ENCODE data around the gene SPRYD4.
"Not testable (repeated sequence)": the region's sequence is repeated elsewhere in the genome, so short reads cannot be mapped to it uniquely, and the experiment has no call there.

- not testable (repeated sequence) for TF ChIP-seq EZH2 (optimal IDR thresholded peaks at IDR 0.05; ENCODE audit: low read depth, low read length); CTCF (IDR thresholded peaks at IDR 0.05; ENCODE audit: low read length); EZH2phosphoT487 (IDR thresholded peaks at IDR 0.05; ENCODE audit: low read length)
Measured at GRCh38 chr12:56514014-56514318, 45.6 kb downstream of the SPRYD4 start.
